H9 (cell line): ENCODE measurements around the gene RANBP17. TPM values are rescaled to one million over a fixed set of nuclear protein-coding genes. Genes with fewer than 3 reads are reported as not detected.
"Not testable (repeated sequence)": the region's sequence is repeated elsewhere in the genome, so short reads cannot be mapped to it uniquely, and the experiment has no call there.

Source experiments
- DNase-seq: peaks from one replicate; pipeline ENCODE4 v3.0.0-alpha.2; 2017
- H2AFZ ChIP-seq: one replicate; pipeline ENCODE4 v1.6.1; 2013; ENCODE audit warnings: mild to moderate bottlenecking, low read length, control low read depth, moderate library complexity
- H2AK5ac ChIP-seq: 2 replicates; pipeline ENCODE4 v1.6.1; 2013; ENCODE audit warnings: low read length, control low read depth, mixed read lengths; ENCODE audit not compliant: insufficient read length
- H2BK120ac ChIP-seq: one replicate; pipeline ENCODE4 v1.6.1; 2013; ENCODE audit warnings: low read depth, mild to moderate bottlenecking, low read length, control low read depth, inconsistent platforms; ENCODE audit not compliant: poor library complexity, severe bottlenecking
- H2BK12ac ChIP-seq: 2 replicates; pipeline ENCODE4 v1.6.1; 2013; ENCODE audit warnings: low read length, control low read depth, mixed read lengths, low read depth; ENCODE audit not compliant: insufficient read length
- H2BK15ac ChIP-seq: 2 replicates; pipeline ENCODE4 v1.6.1; 2013; ENCODE audit warnings: low read depth, low read length, control low read depth
- H2BK20ac ChIP-seq: one replicate; pipeline ENCODE4 v1.6.1; 2013; ENCODE audit warnings: low read depth, mild to moderate bottlenecking, low read length, control low read depth, inconsistent platforms; ENCODE audit not compliant: poor library complexity, severe bottlenecking
- H2BK5ac ChIP-seq: 2 replicates; pipeline ENCODE4 v1.6.1; 2013; ENCODE audit warnings: low read length, control low read depth, mixed read lengths; ENCODE audit not compliant: insufficient read length
- H3K14ac ChIP-seq: 2 replicates; pipeline ENCODE4 v1.6.1; 2013; ENCODE audit warnings: low read length, control low read depth; ENCODE audit not compliant: insufficient read depth
- H3K18ac ChIP-seq: 2 replicates; pipeline ENCODE4 v1.6.1; 2013; ENCODE audit warnings: low read depth, mild to moderate bottlenecking, mixed read lengths, low read length, control low read depth; ENCODE audit not compliant: insufficient read length
- H3K23ac ChIP-seq: 2 replicates; pipeline ENCODE4 v1.6.1; 2013; ENCODE audit warnings: low read length, control low read depth, mixed read lengths, low read depth; ENCODE audit not compliant: insufficient read length
- H3K23me2 ChIP-seq: 2 replicates; pipeline ENCODE4 v1.6.1; 2013; ENCODE audit warnings: low read depth, mild to moderate bottlenecking, mixed read lengths, low read length, control low read depth; ENCODE audit not compliant: insufficient read length, poor library complexity, severe bottlenecking
- H3K27ac ChIP-seq: 2 replicates; pipeline ENCODE4 v1.5.1; 2013; ENCODE audit warnings: low read length, control low read depth, mixed read lengths, low read depth; ENCODE audit not compliant: insufficient read length
- H3K27me3 ChIP-seq: 2 replicates; pipeline ENCODE4 v1.6.1; 2013; ENCODE audit warnings: low read length, control low read depth, inconsistent platforms; ENCODE audit not compliant: insufficient read depth
- H3K4ac ChIP-seq: 2 replicates; pipeline ENCODE4 v1.6.1; 2013; ENCODE audit warnings: low read depth, mild to moderate bottlenecking, control low read depth, inconsistent platforms, low read length, moderate library complexity
- H3K4me1 ChIP-seq: 2 replicates; pipeline ENCODE4 v1.6.1; 2013; ENCODE audit warnings: low read length, control low read depth, inconsistent platforms; ENCODE audit not compliant: insufficient read depth
- H3K4me2 ChIP-seq: 2 replicates; pipeline ENCODE4 v1.6.1; 2013; ENCODE audit warnings: low read length, control low read depth, mixed read lengths; ENCODE audit not compliant: insufficient read length, insufficient read depth
- H3K56ac ChIP-seq: 2 replicates; pipeline ENCODE4 v1.6.1; 2013; ENCODE audit warnings: low read depth, mild to moderate bottlenecking, mixed read lengths, low read length, control low read depth; ENCODE audit not compliant: insufficient read length
- H3K79me1 ChIP-seq: 2 replicates; pipeline ENCODE4 v1.6.1; 2013; ENCODE audit warnings: low read depth, mild to moderate bottlenecking, moderate library complexity, low read length, control low read depth, inconsistent platforms; ENCODE audit not compliant: insufficient read depth, poor library complexity, severe bottlenecking
- H3K79me2 ChIP-seq: 2 replicates; pipeline ENCODE4 v1.6.1; 2013; ENCODE audit warnings: low read length, control low read depth, inconsistent platforms; ENCODE audit not compliant: insufficient read depth
- H3K9ac ChIP-seq: 2 replicates; pipeline ENCODE4 v1.6.1; 2013; ENCODE audit warnings: low read length, control low read depth, mixed read lengths; ENCODE audit not compliant: insufficient read length; ENCODE audit errors: extremely low read depth
- H3K9me3 ChIP-seq: one replicate; pipeline ENCODE4 v1.6.1; 2013; ENCODE audit warnings: low read depth, low read length, inconsistent platforms; ENCODE audit not compliant: control insufficient read depth
- H3T11ph ChIP-seq: one replicate; pipeline ENCODE4 v1.6.1; 2013; ENCODE audit warnings: mild to moderate bottlenecking, low read length, control low read depth, inconsistent platforms
- H4K20me1 ChIP-seq: one replicate; pipeline ENCODE4 v1.6.1; 2013; ENCODE audit not compliant: control insufficient read depth, insufficient read length, insufficient read depth
- H4K5ac ChIP-seq: 2 replicates; pipeline ENCODE4 v1.6.1; 2013; ENCODE audit warnings: low read depth, mild to moderate bottlenecking, mixed read lengths, low read length, control low read depth; ENCODE audit not compliant: insufficient read length
- H4K8ac ChIP-seq: replicated peaks from 2 replicates; pipeline ENCODE4 v1.6.1; 2013; ENCODE audit warnings: low read length, control low read depth, mixed read lengths, low read depth; ENCODE audit not compliant: insufficient read length
- H4K91ac ChIP-seq: 2 replicates; pipeline ENCODE4 v1.6.1; 2013; ENCODE audit warnings: low read depth, mild to moderate bottlenecking, moderate library complexity, mixed read lengths, low read length, control low read depth; ENCODE audit not compliant: insufficient read length
- H3K27ac Mint-ChIP-seq, 3 experiments: 2 replicates in 2 of 3; 3 replicates in 1 of 3; pipeline ENCODE4 v1.8.0; 2020 to 2021; ENCODE audit warnings: mixed read lengths in 3 of 3, mild to moderate bottlenecking in 1 of 3, moderate library complexity in 1 of 3
- H3K27me3 Mint-ChIP-seq: 2 replicates; pipeline ENCODE4 v1.8.0; 2021; ENCODE audit warnings: low read depth, mild to moderate bottlenecking, moderate library complexity, mixed read lengths
- H3K36me3 Mint-ChIP-seq, 3 experiments: 2 replicates in 2 of 3; 3 replicates in 1 of 3; pipeline ENCODE4 v1.8.0; 2020 to 2021; ENCODE audit warnings: low read depth in 3 of 3, mixed read lengths in 3 of 3; ENCODE audit not compliant: insufficient read depth in 1 of 3
- H3K4me1 Mint-ChIP-seq, 2 experiments: 2 replicates each; pipeline ENCODE4 v1.8.0; 2020; ENCODE audit warnings: mixed read lengths in 2 of 2
- H3K4me3 Mint-ChIP-seq, 2 experiments: 2 replicates in 1 of 2; 3 replicates in 1 of 2; pipeline ENCODE4 v1.8.0; 2020 to 2021; ENCODE audit warnings: mild to moderate bottlenecking in 2 of 2, mixed read lengths in 2 of 2, moderate library complexity in 1 of 2
- H3K9me3 Mint-ChIP-seq, 2 experiments: 2 replicates in 1 of 2; 3 replicates in 1 of 2; pipeline ENCODE4 v1.8.0; 2020; ENCODE audit warnings: mild to moderate bottlenecking in 2 of 2, mixed read lengths in 2 of 2, moderate library complexity in 1 of 2
- CTCF ChIP-seq: fragments of 200-600 bp; sonication (generic); conservative IDR thresholded peaks from 3 replicates; pipeline ENCODE4 v1.8.0; 2021; ENCODE audit warnings: antibody characterized with exemption, mild to moderate bottlenecking
- WGBS: extraction: QIAGEN DNeasy Blood & Tissue Kit; methylation state at CpG from one replicate; pipeline ENCODE4 v1.1.7; 2013; ENCODE audit warnings: missing lambda C conversion rate, low lambda C conversion rate, mixed read lengths; ENCODE audit not compliant: insufficient read length; ENCODE audit errors: extremely low coverage; 5-methylcytosine and 5-hydroxymethylcytosine counted together
- total RNA-seq: library from RNA; stranded (reverse); gene quantifications from 2 replicates; pipeline ENCODE4 v1.2.1, GENCODE V29; 2021

Gene RANBP17
- total RNA-seq, 1 experiment from 2014 or later, result 16.5 TPM

GRCh38 chr5:170867825-170868224 lies 6.0 kb downstream of the RANBP17 start:
- Histone ChIP-seq H2BK120ac (no peak overlapping the region), H3K27me3 (no peaks in the 10 kb centered on the region; the same call in 1 of the 2 replicates), H3K23ac (no peak overlapping the region), H4K5ac (no peak overlapping the region), H2BK12ac (no peak overlapping the region), H2AK5ac (no peak overlapping the region), H2BK20ac (no peak overlapping the region), H3K23me2 (peaks cover 3% of the 10 kb centered on the region), H3K27ac (no peak overlapping the region), H3K9me3 (no peaks in the 10 kb centered on the region), H4K91ac (no peak overlapping the region), H3K4me2 (no peak overlapping the region), H2BK15ac (no peak overlapping the region), H3K4ac (no peak overlapping the region), H2BK5ac (no peak overlapping the region), H4K20me1 (no peaks in the 10 kb centered on the region), H4K8ac (no peak overlapping the region), H3K79me1 (peaks cover 9% of the 10 kb centered on the region), H3K18ac (no peak overlapping the region), H3K4me1 (no peaks in the 10 kb centered on the region; the same call in 1 of the 2 replicates), H3T11ph (no peak overlapping the region), H3K14ac (no peak overlapping the region), H2AFZ (no peak overlapping the region), H3K56ac (no peak overlapping the region), H3K9ac (no peak overlapping the region), H3K79me2 (peaks cover 18% of the 10 kb centered on the region)
- peaks cover 22 to 25% of the 10 kb centered on the region in 2 experiments for H3K9me3 Mint-ChIP-seq
- H3K27me3 Mint-ChIP-seq, result peaks cover 12% of the 10 kb centered on the region
- no CpG with 5 or more reads among the region's 1 CpG for WGBS
- no peak for DNase-seq
- H3K36me3 Mint-ChIP-seq, result peaks cover 13 to 26% (median 21%) of the 10 kb centered on the region in 3 experiments
- TF ChIP-seq CTCF, result no peak
- no peak overlapping the region for H3K4me3 Mint-ChIP-seq
- no peak overlapping the region for H3K27ac Mint-ChIP-seq
- H3K4me1 Mint-ChIP-seq, result peaks cover 31 to 36% of the 10 kb centered on the region in 2 experiments

DNA sequence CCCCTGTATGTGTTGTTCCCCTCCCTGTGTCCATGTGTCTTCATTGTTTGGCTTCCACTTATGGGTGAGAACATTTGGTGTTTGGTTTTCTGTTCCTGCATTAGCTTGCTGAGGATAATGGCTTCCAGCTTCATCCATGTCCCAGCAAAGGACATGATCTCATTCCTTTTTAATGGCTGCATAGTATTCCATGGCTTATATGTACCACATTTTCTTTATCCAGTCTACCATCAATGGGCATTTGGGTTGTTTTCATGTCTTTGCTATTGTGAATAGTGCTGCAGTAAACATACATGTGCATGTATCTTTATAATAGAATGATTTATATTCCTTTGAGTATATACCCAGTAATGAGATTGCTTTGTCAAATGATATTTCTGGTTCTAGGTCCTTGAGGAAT lies 8.6 kb downstream of the RANBP17 start:
- not testable (repeated sequence) for H3K4ac ChIP-seq, DNase-seq, H2AK5ac ChIP-seq, H3K4me3 Mint-ChIP-seq, H2BK20ac ChIP-seq, H3K27me3 ChIP-seq, H3K9me3 ChIP-seq, H4K5ac ChIP-seq, H3K27ac Mint-ChIP-seq, H4K20me1 ChIP-seq, H3K79me1 ChIP-seq, H3K56ac ChIP-seq, H4K8ac ChIP-seq, H2BK15ac ChIP-seq, H2BK120ac ChIP-seq, H3K23ac ChIP-seq, H3K14ac ChIP-seq, H4K91ac ChIP-seq, H3K4me2 ChIP-seq, H2AFZ ChIP-seq, H3K23me2 ChIP-seq, H3T11ph ChIP-seq, H2BK5ac ChIP-seq, H3K9ac ChIP-seq, H3K27ac ChIP-seq, H3K27me3 Mint-ChIP-seq, H3K4me1 ChIP-seq, H2BK12ac ChIP-seq, H3K18ac ChIP-seq
- peaks cover 12% of the 10 kb centered on the region for H3K79me2 ChIP-seq
- Mint-ChIP-seq H3K9me3 (peaks cover 34 to 41% of the 10 kb centered on the region in 2 experiments), H3K36me3 (peaks cover 13 to 47% (median 36%) of the 10 kb centered on the region in 3 experiments), H3K4me1 (peaks cover 16 to 23% of the 10 kb centered on the region in 2 experiments)
